ENCODE data around the gene THNSL1. TPM values are rescaled to one million over a fixed set of nuclear protein-coding genes. Genes with fewer than 3 reads are reported as not detected.

Gene THNSL1
- total RNA-seq, 1 experiment from 2014 or later = 4.2 TPM

- Histone ChIP-seq H3K4me2 (ENCODE audit: insufficient read depth, insufficient read length, low read length) (no peak overlapping the region), H4K5ac (ENCODE audit: insufficient read length, low read depth, low read length) (no peak overlapping the region), H3K23me2 (ENCODE audit: insufficient read length, low read depth, low read length, poor library complexity, severe bottlenecking) (no peaks in the 10 kb centered on the region), H2AK5ac (ENCODE audit: insufficient read length, low read length) (no peak overlapping the region), H3K27me3 (ENCODE audit: insufficient read depth, low read length) (no peaks in the 10 kb centered on the region), H3K4ac (ENCODE audit: low read depth, low read length) (no peak overlapping the region), H3K56ac (ENCODE audit: insufficient read length, low read depth, low read length) (no peak overlapping the region), H4K91ac (ENCODE audit: insufficient read length, low read depth, low read length) (no peak overlapping the region), H3K4me1 (ENCODE audit: insufficient read depth, low read length) (no peaks in the 10 kb centered on the region), H2BK20ac (ENCODE audit: low read depth, low read length, poor library complexity, severe bottlenecking) (no peak overlapping the region), H2BK15ac (ENCODE audit: low read depth, low read length) (no peak overlapping the region), H3K23ac (ENCODE audit: insufficient read length, low read depth, low read length) (no peak overlapping the region), H3K27ac (ENCODE audit: insufficient read length, low read depth, low read length) (no peak overlapping the region), H2BK12ac (ENCODE audit: insufficient read length, low read depth, low read length) (no peak overlapping the region), H2BK120ac (ENCODE audit: low read depth, low read length, poor library complexity, severe bottlenecking) (no peak overlapping the region), H3K9me3 (ENCODE audit: control insufficient read depth, low read depth, low read length) (no peaks in the 10 kb centered on the region), H2BK5ac (ENCODE audit: insufficient read length, low read length) (no peak overlapping the region), H4K8ac (replicated peaks; ENCODE audit: insufficient read length, low read depth, low read length) (no peak overlapping the region), H4K20me1 (ENCODE audit: control insufficient read depth, insufficient read depth, insufficient read length) (no peaks in the 10 kb centered on the region), H3K14ac (ENCODE audit: insufficient read depth, low read length) (no peak overlapping the region), H3T11ph (ENCODE audit: low read length) (no peak overlapping the region), H3K79me2 (ENCODE audit: insufficient read depth, low read length) (no peaks in the 10 kb centered on the region), H3K9ac (ENCODE audit: extremely low read depth, insufficient read length, low read length) (no peak overlapping the region), H2AFZ (ENCODE audit: low read length) (no peak overlapping the region), H3K79me1 (ENCODE audit: insufficient read depth, low read depth, low read length, poor library complexity, severe bottlenecking) (no peaks in the 10 kb centered on the region), H3K18ac (ENCODE audit: insufficient read length, low read depth, low read length) (no peak overlapping the region)
- Mint-ChIP-seq H3K27ac (no peak overlapping the region), H3K9me3 (no peaks in the 10 kb centered on the region; a peak in 1 of 5 replicates), H3K4me3 (no peak overlapping the region), H3K4me1 (peaks cover 3 to 5% of the 10 kb centered on the region in 2 experiments; a peak in 3 of 4 replicates), H3K36me3 (ENCODE audit: insufficient read depth in 1 of 3, low read depth in 3 of 3) (no peaks in the 10 kb centered on the region), H3K27me3 (ENCODE audit: low read depth) (no peaks in the 10 kb centered on the region)
- no peak for TF ChIP-seq CTCF (conservative IDR thresholded peaks at IDR 0.05)
- WGBS (ENCODE audit: extremely low coverage, insufficient read length, low lambda C conversion rate) = no CpG with 5 or more reads among the region's 1 CpG
- DNase-seq = no peak
Observed at GRCh38 chr10:24982319-24983112, 33.9 kb upstream of the THNSL1 start.

All from H9 (cell line).